CD14-positive monocyte (primary cell): ENCODE data around the gene TCTN1. TPM values are rescaled to one million over a fixed set of nuclear protein-coding genes. Genes with fewer than 3 reads are reported as not detected.
"Not testable (repeated sequence)": the region's sequence is repeated elsewhere in the genome, so short reads cannot be mapped to it uniquely, and the experiment has no call there.

Experiments
- DNase-seq, 3 donors: peaks; one replicate each; pipeline ENCODE4 v3.0.0-alpha.2; 2011 to 2022
- H2AFZ ChIP-seq: 2 replicates; pipeline ENCODE4 v1.6.0; 2012; ENCODE audit warnings: mild to moderate bottlenecking, low read depth, low read length, inconsistent platforms; ENCODE audit not compliant: insufficient read depth, poor library complexity, severe bottlenecking
- H3K27ac ChIP-seq, 2 donors: 1 replicate in 1 of 2; 2 replicates in 1 of 2; pipeline ENCODE4 v1.5.1; 2012 to 2013; ENCODE audit warnings: low read length in 2 of 2, control low read depth in 1 of 2, inconsistent platforms in 1 of 2, low read depth in 1 of 2, mild to moderate bottlenecking in 1 of 2
- H3K27me3 ChIP-seq, 2 donors: one replicate each; pipeline versions ENCODE4 v1.6.0 to v1.6.1; 2011 to 2013; ENCODE audit warnings: low read length in 2 of 2; ENCODE audit not compliant: control insufficient read depth in 2 of 2, insufficient read depth in 2 of 2
- H3K36me3 ChIP-seq, 2 donors: replicated peaks in 1 of 2; 1 replicate in 1 of 2; 2 replicates in 1 of 2; pipeline versions ENCODE4 v1.5.1 to v1.6.1; 2012 to 2013; ENCODE audit warnings: low read length in 2 of 2, control low read depth in 1 of 2, inconsistent platforms in 1 of 2, mild to moderate bottlenecking in 1 of 2; ENCODE audit not compliant: insufficient read depth in 2 of 2, control insufficient read depth in 1 of 2
- H3K4me1 ChIP-seq, 2 donors: 1 replicate in 1 of 2; 2 replicates in 1 of 2; pipeline versions ENCODE4 v1.5.1 to v1.6.1; 2012 to 2013; ENCODE audit warnings: low read length in 2 of 2, control low read depth in 1 of 2, inconsistent platforms in 1 of 2, mild to moderate bottlenecking in 1 of 2, moderate library complexity in 1 of 2; ENCODE audit not compliant: insufficient read depth in 2 of 2, control insufficient read depth in 1 of 2
- H3K4me2 ChIP-seq: replicated peaks from 2 replicates; pipeline ENCODE3; 2012; ENCODE audit warnings: low read length, moderate library complexity, mild to moderate bottlenecking; ENCODE audit not compliant: poor library complexity, severe bottlenecking; ENCODE audit errors: extremely low read depth
- H3K4me3 ChIP-seq, 3 experiments: fragments of 200-600 bp in 1 of 3; sonication (generic) in 1 of 3; replicated peaks in 1 of 3; 1 replicate in 2 of 3; 2 replicates in 1 of 3; pipeline ENCODE4 v1.5.1; 2011 to 2013; ENCODE audit warnings: low read length in 3 of 3, mild to moderate bottlenecking in 3 of 3, control low read depth in 2 of 3, low read depth in 2 of 3, inconsistent platforms in 1 of 3, moderate library complexity in 1 of 3
- H3K79me2 ChIP-seq: 2 replicates; pipeline ENCODE4 v1.6.0; 2012; ENCODE audit warnings: mild to moderate bottlenecking, control low read depth, inconsistent platforms, low read length, moderate library complexity; ENCODE audit not compliant: insufficient read depth
- H3K9ac ChIP-seq: 2 replicates; pipeline ENCODE4 v1.6.0; 2017; ENCODE audit warnings: low read length, mild to moderate bottlenecking; ENCODE audit not compliant: insufficient read depth, poor library complexity, severe bottlenecking
- H3K9me3 ChIP-seq, 2 donors: replicated peaks in 1 of 2; 1 replicate in 1 of 2; 2 replicates in 1 of 2; pipeline versions ENCODE4 v1.5.1 to v1.6.1; 2012 to 2013; ENCODE audit warnings: low read length in 2 of 2, control low read depth in 1 of 2; ENCODE audit not compliant: control insufficient read depth in 1 of 2, insufficient read depth in 1 of 2
- H4K20me1 ChIP-seq: 2 replicates; pipeline ENCODE4 v1.6.0; 2012; ENCODE audit warnings: mild to moderate bottlenecking, low read length, control low read depth, moderate library complexity; ENCODE audit not compliant: insufficient read depth
- H3K27ac Mint-ChIP-seq, 7 donors: one replicate each; pipeline ENCODE4 v1.8.0; 2020; ENCODE audit warnings: mild to moderate bottlenecking in 7 of 7, mixed read lengths in 7 of 7, moderate library complexity in 6 of 7, inconsistent platforms in 2 of 7
- H3K27me3 Mint-ChIP-seq, 3 donors: one replicate each; pipeline ENCODE4 v1.8.0; 2021 to 2022; ENCODE audit warnings: low read depth in 3 of 3, mild to moderate bottlenecking in 3 of 3, mixed read lengths in 3 of 3, moderate library complexity in 3 of 3, inconsistent platforms in 1 of 3
- H3K36me3 Mint-ChIP-seq, 2 donors: one replicate each; pipeline ENCODE4 v1.8.0; 2020; ENCODE audit warnings: mixed read lengths in 2 of 2, inconsistent platforms in 1 of 2, mild to moderate bottlenecking in 1 of 2
- H3K4me1 Mint-ChIP-seq: one replicate; pipeline ENCODE4 v1.8.0; 2020; ENCODE audit warnings: mild to moderate bottlenecking, mixed read lengths
- H3K4me3 Mint-ChIP-seq, 2 donors: one replicate each; pipeline ENCODE4 v1.8.0; 2020; ENCODE audit warnings: mild to moderate bottlenecking in 2 of 2, mixed read lengths in 2 of 2, moderate library complexity in 1 of 2
- H3K9me3 Mint-ChIP-seq, 7 donors: one replicate each; pipeline ENCODE4 v1.8.0; 2020 to 2022; ENCODE audit warnings: mixed read lengths in 7 of 7, mild to moderate bottlenecking in 6 of 7, moderate library complexity in 6 of 7, inconsistent platforms in 2 of 7
- CTCF ChIP-seq: fragments of 200-600 bp; IDR thresholded peaks from one replicate; pipeline ENCODE4 v1.8.0; 2022; ENCODE audit warnings: antibody characterized with exemption, mild to moderate bottlenecking
- WGBS: methylation state at CpG from one replicate; pipeline ENCODE4 v1.1.5; 2013; ENCODE audit warnings: missing lambda C conversion rate; ENCODE audit not compliant: insufficient coverage; 5-methylcytosine and 5-hydroxymethylcytosine counted together
- intact Hi-C, 2 donors: fragments of 100-400 bp; cut with micrococcal nuclease; formaldehyde crosslinking; loops; one replicate each; pipeline versions ENCODE4 v1.15.0 to v1.15.1; 2023
- polyA plus RNA-seq, 3 donors: library from polyadenylated mRNA; depleted of rRNA in 1 of 3; unstranded in 2 of 3; stranded (reverse) in 1 of 3; fragments of 300-500 nt in 2 of 3; fragments of >200 nt in 1 of 3; fragmentation: Illumina TruSeq in 2 of 3; gene quantifications; 1 replicate in 2 of 3; 2 replicates in 1 of 3; pipeline ENCODE4 v1.2.3, GENCODE V29; 2012 to 2021

TCTN1 gene
- polyA plus RNA-seq, 3 donors: 4.0 to 6.1 (median 4.5) TPM

GRCh38 chr12:110591451-110592051 is 22.4 kb upstream of the TCTN1 start:
- no peak for TF ChIP-seq CTCF
- Mint-ChIP-seq H3K4me1 (peaks cover 34% of the 10 kb centered on the region), H3K27me3 (peaks cover 0 to 2% (median 0%) of the 10 kb centered on the region in 3 donors), H3K27ac (peak overlapping the region; percentile 95 to 100 (median 98)), H3K4me3 (no peak overlapping the region), H3K36me3 (peaks cover 0 to 3% of the 10 kb centered on the region in 2 donors), H3K9me3 (peaks cover 0 to 5% (median 3%) of the 10 kb centered on the region in 7 donors)
- peak overlapping the region; percentile 89 to 94 for H3K27ac ChIP-seq
- no peaks in the 10 kb centered on the region for H3K9me3 ChIP-seq
- H2AFZ ChIP-seq: peak overlapping the region; percentile 27
- 81% methylated on average over 3 of the region's 7 CpGs for WGBS
- H3K79me2 ChIP-seq: no peaks in the 10 kb centered on the region
- H3K27me3 ChIP-seq: no peaks in the 10 kb centered on the region
- peak overlapping the region; percentile 48 for H3K9ac ChIP-seq
- H3K4me1 ChIP-seq: peaks cover 35 to 37% of the 10 kb centered on the region in 2 donors
- no peaks in the 10 kb centered on the region for H4K20me1 ChIP-seq
- no peak overlapping the region for H3K4me3 ChIP-seq
- DNase-seq: no peak
- intact Hi-C loops: no loop called here
- H3K4me2 ChIP-seq: peak overlapping the region; percentile 21
- H3K36me3 ChIP-seq: no peaks in the 10 kb centered on the region

- Mint-ChIP-seq H3K27me3 (peaks cover 0 to 2% (median 0%) of the 10 kb centered on the region in 3 donors), H3K9me3 (peaks cover 0 to 5% (median 3%) of the 10 kb centered on the region in 7 donors), H3K36me3 (peaks cover 0 to 3% of the 10 kb centered on the region in 2 donors), H3K4me1 (peaks cover 34% of the 10 kb centered on the region), H3K27ac (peak overlapping the region; percentile 95 to 100 (median 98)), H3K4me3 (no peak overlapping the region)
- peak overlapping the region; percentile 48 for H3K9ac ChIP-seq
- H3K36me3 ChIP-seq: no peaks in the 10 kb centered on the region
- DNase-seq: no peak
- no peaks in the 10 kb centered on the region for H4K20me1 ChIP-seq
- 83% methylated on average over 1 of the region's 5 CpGs for WGBS
- no peak overlapping the region for H3K4me3 ChIP-seq
- H3K27ac ChIP-seq: peak overlapping the region; percentile 89 to 94
- peaks cover 35 to 37% of the 10 kb centered on the region in 2 donors for H3K4me1 ChIP-seq
- intact Hi-C loops: no loop called here
- peak overlapping the region; percentile 27 for H2AFZ ChIP-seq
- H3K79me2 ChIP-seq: no peaks in the 10 kb centered on the region
- H3K27me3 ChIP-seq: no peaks in the 10 kb centered on the region
- H3K4me2 ChIP-seq: no peak overlapping the region
- TF ChIP-seq CTCF: no peak
- H3K9me3 ChIP-seq: no peaks in the 10 kb centered on the region
These were observed 21.9 kb upstream of the TCTN1 start for GRCh38 chr12:110592078-110592477.

GRCh38 chr12:110592919-110593318 is 21.0 kb upstream of the TCTN1 start:
- H3K27ac ChIP-seq: peak overlapping the region; percentile 89 to 94
- H3K27me3 Mint-ChIP-seq, H3K79me2 ChIP-seq: not testable (repeated sequence)

More at GRCh38 chr12:110592919-110593318, 21.0 kb upstream of the TCTN1 start:
- H3K27me3 ChIP-seq, H3K4me3 Mint-ChIP-seq, H4K20me1 ChIP-seq, H3K4me2 ChIP-seq, H3K4me3 ChIP-seq, H2AFZ ChIP-seq, H3K36me3 Mint-ChIP-seq, H3K36me3 ChIP-seq, H3K9me3 Mint-ChIP-seq, H3K9ac ChIP-seq, intact Hi-C loops, H3K9me3 ChIP-seq, DNase-seq: not testable (repeated sequence)
- no CpG with 5 or more reads among the region's 4 CpGs for WGBS
- H3K4me1 ChIP-seq: peaks cover 35 to 37% of the 10 kb centered on the region in 2 donors
- H3K27ac Mint-ChIP-seq: peak overlapping the region in 6 of 7 donors; percentile 85 to 100 (median 96)
- H3K4me1 Mint-ChIP-seq: peaks cover 38% of the 10 kb centered on the region
